ENCODE measurements around the gene WARS2.

DNA sequence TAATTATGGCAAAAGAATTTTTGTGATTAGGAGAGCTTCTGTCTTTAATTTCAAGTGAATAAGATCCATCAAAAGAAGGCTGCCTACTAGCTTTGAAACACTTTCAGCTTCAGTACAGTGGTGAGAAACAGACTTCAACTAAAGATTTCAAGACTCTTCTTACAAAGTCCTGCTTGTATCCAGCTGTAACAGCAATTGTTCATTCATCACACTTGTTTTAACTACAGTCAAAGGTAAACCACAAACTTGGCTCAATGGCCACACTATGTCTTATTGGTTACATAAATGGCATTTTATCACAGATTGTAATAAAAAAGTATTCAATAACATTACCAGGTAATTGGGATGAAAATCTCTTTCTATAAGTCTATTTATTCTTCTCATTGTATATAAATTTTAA is 59.2 kb downstream of the WARS2 start:
- TF ChIP-seq, protein P1, sequence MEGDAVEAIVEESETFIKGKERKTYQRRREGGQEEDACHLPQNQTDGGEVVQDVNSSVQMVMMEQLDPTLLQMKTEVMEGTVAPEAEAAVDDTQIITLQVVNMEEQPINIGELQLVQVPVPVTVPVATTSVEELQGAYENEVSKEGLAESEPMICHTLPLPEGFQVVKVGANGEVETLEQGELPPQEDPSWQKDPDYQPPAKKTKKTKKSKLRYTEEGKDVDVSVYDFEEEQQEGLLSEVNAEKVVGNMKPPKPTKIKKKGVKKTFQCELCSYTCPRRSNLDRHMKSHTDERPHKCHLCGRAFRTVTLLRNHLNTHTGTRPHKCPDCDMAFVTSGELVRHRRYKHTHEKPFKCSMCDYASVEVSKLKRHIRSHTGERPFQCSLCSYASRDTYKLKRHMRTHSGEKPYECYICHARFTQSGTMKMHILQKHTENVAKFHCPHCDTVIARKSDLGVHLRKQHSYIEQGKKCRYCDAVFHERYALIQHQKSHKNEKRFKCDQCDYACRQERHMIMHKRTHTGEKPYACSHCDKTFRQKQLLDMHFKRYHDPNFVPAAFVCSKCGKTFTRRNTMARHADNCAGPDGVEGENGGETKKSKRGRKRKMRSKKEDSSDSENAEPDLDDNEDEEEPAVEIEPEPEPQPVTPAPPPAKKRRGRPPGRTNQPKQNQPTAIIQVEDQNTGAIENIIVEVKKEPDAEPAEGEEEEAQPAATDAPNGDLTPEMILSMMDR (IDR thresholded peaks at IDR 0.05; ENCODE audit: low read length), result no peak
- TF ChIP-seq EZH2 (IDR thresholded peaks at IDR 0.05; ENCODE audit: borderline replicate concordance, low read length), result no peak

Measured in OCI-LY1 (cell line).